ENCODE data around the gene LAMA2. TPM values are rescaled to one million over a fixed set of nuclear protein-coding genes. Genes with fewer than 3 reads are reported as not detected.

Gene LAMA2
- total and polyA plus RNA-seq, 10 donors: 0.83 to 66.6 (median 18.8) TPM

DNA sequence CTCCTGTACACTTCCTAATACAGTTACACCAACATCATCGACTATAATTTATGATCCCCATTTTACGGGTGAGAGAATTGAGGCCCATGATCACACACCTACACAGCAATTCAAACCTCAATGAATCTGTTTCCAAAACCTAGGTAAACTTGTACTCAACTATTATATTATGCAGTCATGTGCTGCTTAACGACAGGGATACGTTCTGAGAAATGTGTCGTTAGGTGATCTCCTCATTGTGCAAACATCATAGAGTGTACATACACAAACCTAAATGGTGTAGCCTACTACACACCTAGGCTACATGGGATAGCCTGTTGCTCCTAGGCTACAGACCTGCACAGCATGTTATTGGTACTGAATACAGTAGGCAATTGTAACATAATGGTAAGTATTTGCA lies 441.4 kb downstream of the LAMA2 start:
- TF ChIP-seq, protein P1, sequence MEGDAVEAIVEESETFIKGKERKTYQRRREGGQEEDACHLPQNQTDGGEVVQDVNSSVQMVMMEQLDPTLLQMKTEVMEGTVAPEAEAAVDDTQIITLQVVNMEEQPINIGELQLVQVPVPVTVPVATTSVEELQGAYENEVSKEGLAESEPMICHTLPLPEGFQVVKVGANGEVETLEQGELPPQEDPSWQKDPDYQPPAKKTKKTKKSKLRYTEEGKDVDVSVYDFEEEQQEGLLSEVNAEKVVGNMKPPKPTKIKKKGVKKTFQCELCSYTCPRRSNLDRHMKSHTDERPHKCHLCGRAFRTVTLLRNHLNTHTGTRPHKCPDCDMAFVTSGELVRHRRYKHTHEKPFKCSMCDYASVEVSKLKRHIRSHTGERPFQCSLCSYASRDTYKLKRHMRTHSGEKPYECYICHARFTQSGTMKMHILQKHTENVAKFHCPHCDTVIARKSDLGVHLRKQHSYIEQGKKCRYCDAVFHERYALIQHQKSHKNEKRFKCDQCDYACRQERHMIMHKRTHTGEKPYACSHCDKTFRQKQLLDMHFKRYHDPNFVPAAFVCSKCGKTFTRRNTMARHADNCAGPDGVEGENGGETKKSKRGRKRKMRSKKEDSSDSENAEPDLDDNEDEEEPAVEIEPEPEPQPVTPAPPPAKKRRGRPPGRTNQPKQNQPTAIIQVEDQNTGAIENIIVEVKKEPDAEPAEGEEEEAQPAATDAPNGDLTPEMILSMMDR (IDR thresholded peaks at IDR 0.05 in 8 of 11, conservative IDR thresholded peaks at IDR 0.05 in 3 of 11): no peak
- TF ChIP-seq POLR2A (IDR thresholded peaks at IDR 0.05): no peak
- no peak for TF ChIP-seq POLR2AphosphoS5 (IDR thresholded peaks at IDR 0.05)
- intact Hi-C loops (cut with DNase I; ENCODE audit: low total_unique reads): no loop called here
- Histone ChIP-seq H3K27me3 (replicated peaks in 1 of 7) (no peaks in the 10 kb centered on the region), H3K4me1 (no peaks in the 10 kb centered on the region), H3K27ac (no peak overlapping the region), H3K36me3 (peaks cover 0 to 4% (median 0%) of the 10 kb centered on the region in 6 donors), H3K4me3 (no peak overlapping the region), H3K9me3 (no peaks in the 10 kb centered on the region)
- no peak for DNase-seq
- WGBS, 5 donors: 89 to 98% (median 95%) methylated on average over 5 of the region's 5 CpGs

DNA sequence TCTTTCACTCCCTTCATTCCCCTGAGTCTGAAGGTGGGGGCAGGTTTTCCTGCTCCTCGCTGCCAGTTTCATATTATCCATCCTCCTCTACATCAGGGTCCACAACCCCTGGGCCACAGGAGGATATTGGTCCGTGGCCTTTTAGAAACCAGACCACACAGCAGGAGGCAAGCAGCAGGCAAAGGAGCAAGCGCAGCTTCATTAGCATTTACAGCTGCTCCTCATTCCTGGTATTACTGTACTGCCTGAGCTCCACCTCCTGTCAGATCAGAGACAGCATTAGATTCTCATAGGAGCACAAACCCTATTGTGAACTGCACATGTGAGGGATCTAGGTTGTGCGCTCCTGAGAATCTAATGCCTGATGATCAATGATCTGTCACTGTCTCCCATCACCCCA lies 446.7 kb downstream of the LAMA2 start:
- DNase-seq: no peak
- Histone ChIP-seq H3K27ac (no peak overlapping the region), H3K27me3 (replicated peaks in 1 of 7) (no peaks in the 10 kb centered on the region), H3K4me3 (no peak overlapping the region), H3K36me3 (peaks cover 0 to 4% (median 0%) of the 10 kb centered on the region in 6 donors), H3K9me3 (no peaks in the 10 kb centered on the region), H3K4me1 (no peaks in the 10 kb centered on the region)
- TF ChIP-seq, protein P1 (IDR thresholded peaks at IDR 0.05 in 8 of 11, conservative IDR thresholded peaks at IDR 0.05 in 3 of 11): no peak
- TF ChIP-seq POLR2AphosphoS5 (IDR thresholded peaks at IDR 0.05) (no peak), POLR2A (IDR thresholded peaks at IDR 0.05) (no peak)
- WGBS, 5 donors: 65 to 88% (median 72%) methylated on average over 4 of the region's 4 CpGs
- intact Hi-C loops (cut with DNase I; ENCODE audit: low total_unique reads): no loop called here

DNA sequence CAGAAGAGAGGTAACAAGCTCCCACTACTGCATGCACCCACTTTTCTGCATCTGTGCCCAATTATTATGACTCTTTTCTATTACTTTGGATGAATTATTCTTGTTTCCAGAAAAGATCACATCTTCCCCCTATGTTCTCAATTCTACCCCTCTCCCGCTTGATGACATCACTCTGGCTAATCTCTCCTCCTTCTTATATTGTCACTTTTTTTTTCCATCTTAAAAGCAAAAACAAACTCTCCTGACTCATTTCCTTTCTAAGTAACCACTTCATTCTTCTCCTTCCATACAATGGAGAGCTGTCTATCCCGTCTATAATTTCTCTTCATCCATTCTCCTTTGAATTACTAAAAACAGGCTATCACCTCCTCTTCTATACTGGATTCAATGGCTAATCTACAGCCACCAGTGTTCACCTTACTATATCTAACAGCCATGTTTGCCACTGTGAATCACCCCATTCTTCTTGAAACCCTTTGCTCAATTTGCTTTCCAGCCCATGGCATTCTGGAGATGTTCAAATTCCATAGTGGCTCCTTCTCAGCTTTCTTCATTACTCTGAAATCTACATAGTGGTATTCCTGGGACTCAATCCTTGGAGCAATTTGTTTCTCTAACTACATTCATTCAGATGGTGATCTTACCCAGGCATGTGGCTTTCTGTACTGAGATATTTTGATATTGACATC lies 448.7 kb downstream of the LAMA2 start:
- no peak overlapping the region for H3K4me3 ChIP-seq
- no peaks in the 10 kb centered on the region for H3K4me1 ChIP-seq
- WGBS, 5 donors: 57 to 71% (median 64%) methylated on average over 2 of the region's 2 CpGs
- peaks cover 0 to 4% (median 0%) of the 10 kb centered on the region in 6 donors for H3K36me3 ChIP-seq
- no peak for DNase-seq
- intact Hi-C loops (cut with DNase I; ENCODE audit: low total_unique reads): no loop called here
- H3K9me3 ChIP-seq: no peaks in the 10 kb centered on the region
- H3K27ac ChIP-seq: no peak overlapping the region
- no peaks in the 10 kb centered on the region for H3K27me3 ChIP-seq (replicated peaks in 1 of 7)
- no peak for TF ChIP-seq POLR2AphosphoS5 (IDR thresholded peaks at IDR 0.05)
- TF ChIP-seq POLR2A (IDR thresholded peaks at IDR 0.05): no peak
- TF ChIP-seq, protein P1 (IDR thresholded peaks at IDR 0.05 in 8 of 11, conservative IDR thresholded peaks at IDR 0.05 in 3 of 11): no peak

DNA sequence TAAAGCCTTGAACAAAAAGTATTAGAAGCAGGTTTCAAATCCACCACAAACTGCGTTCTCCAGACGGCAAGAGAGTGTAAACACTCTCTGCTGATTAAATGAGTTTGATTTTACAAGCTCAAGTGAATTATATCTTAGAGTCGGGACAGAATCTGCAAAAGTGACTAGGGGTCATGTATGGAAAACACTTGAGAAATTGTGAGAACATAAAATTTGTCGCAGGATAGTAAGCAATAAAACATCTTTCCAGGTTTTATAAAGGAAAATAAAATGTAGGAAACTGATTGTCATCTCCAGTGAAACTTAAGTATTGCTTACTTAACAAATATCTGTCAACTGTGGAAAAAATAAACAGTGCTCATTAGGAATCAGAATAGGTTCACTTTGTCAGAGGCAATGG lies 452.9 kb downstream of the LAMA2 start:
- H3K4me1 ChIP-seq: no peaks in the 10 kb centered on the region
- no peak for DNase-seq
- TF ChIP-seq, protein P1 (IDR thresholded peaks at IDR 0.05 in 8 of 11, conservative IDR thresholded peaks at IDR 0.05 in 3 of 11): no peak
- TF ChIP-seq POLR2AphosphoS5 (IDR thresholded peaks at IDR 0.05): no peak
- TF ChIP-seq POLR2A (IDR thresholded peaks at IDR 0.05): no peak
- H3K4me3 ChIP-seq: no peak overlapping the region
- H3K27ac ChIP-seq: no peak overlapping the region
- no peaks in the 10 kb centered on the region for H3K9me3 ChIP-seq
- WGBS, 5 donors: 85 to 94% (median 89%) methylated on average over 4 of the region's 4 CpGs
- H3K36me3 ChIP-seq: no peaks in the 10 kb centered on the region
- no peaks in the 10 kb centered on the region for H3K27me3 ChIP-seq (replicated peaks in 1 of 7)
- intact Hi-C loops (cut with DNase I; ENCODE audit: low total_unique reads): no loop called here

Data from spleen (tissue), 11 donors.